Fibroblast of the aortic adventitia (primary cell): ENCODE measurements around the gene ABCB9. TPM values are rescaled to one million over a fixed set of nuclear protein-coding genes. Genes with fewer than 3 reads are reported as not detected.
"Not testable (repeated sequence)": the region's sequence is repeated elsewhere in the genome, so short reads cannot be mapped to it uniquely, and the experiment has no call there.

Source experiments
- DNase-seq: peaks from one replicate; pipeline ENCODE4 v3.0.0-alpha.2; 2010; ENCODE audit warnings: low read depth
- H3K4me3 ChIP-seq: 2 replicates; pipeline ENCODE4 v1.5.1; 2011; ENCODE audit warnings: low read depth, mild to moderate bottlenecking, control low read depth, low read length, moderate library complexity
- CTCF ChIP-seq: IDR thresholded peaks from 2 replicates; pipeline ENCODE4 v1.5.1; 2011; ENCODE audit warnings: mild to moderate bottlenecking, low read length, control low read depth, inconsistent platforms; ENCODE audit not compliant: insufficient read depth
- total RNA-seq: library from RNA; depleted of rRNA; stranded (reverse); fragments of >200 nt; gene quantifications from 2 replicates; pipeline ENCODE4 v1.2.3, GENCODE V29; 2012; ENCODE audit warnings: low replicate concordance

Gene ABCB9
- total RNA-seq, 1 donor = 10.3 TPM

DNA sequence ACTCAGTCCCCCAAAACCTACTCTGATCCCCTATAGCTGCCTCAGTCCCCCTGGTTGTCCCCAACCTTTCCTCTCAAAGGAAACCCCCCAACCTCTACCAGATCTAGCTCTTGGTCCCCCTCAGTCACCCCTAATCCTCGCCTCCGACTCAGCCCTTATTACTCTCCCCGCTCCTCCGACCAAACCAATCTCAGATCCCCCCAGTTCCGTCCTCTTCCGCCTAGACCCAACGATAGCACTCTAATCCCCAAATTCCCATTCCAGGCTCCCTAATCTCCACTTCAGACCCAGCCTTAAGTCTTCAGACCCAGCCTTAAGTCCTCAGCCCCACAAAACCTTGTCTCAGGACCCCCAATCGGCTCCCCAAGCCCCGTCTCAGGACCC lies 71.0 kb downstream of the ABCB9 start:
- DNase-seq = no peak
- peak overlapping the region; percentile 91 for H3K4me3 ChIP-seq
- no peak for TF ChIP-seq CTCF

GRCh38 chr12:122894193-122895121 lies 71.8 kb downstream of the ABCB9 start:
- no peak for DNase-seq
- peak overlapping the region; percentile 91 for H3K4me3 ChIP-seq
- TF ChIP-seq CTCF = no peak

- TF ChIP-seq CTCF = no peak
- peak overlapping the region; percentile 91 for H3K4me3 ChIP-seq
- no peak for DNase-seq
These were observed 72.8 kb downstream of the ABCB9 start for GRCh38 chr12:122893208-122894153.

GRCh38 chr12:122892724-122893123 lies 73.5 kb downstream of the ABCB9 start:
- not testable (repeated sequence) for DNase-seq, H3K4me3 ChIP-seq

GRCh38 chr12:122891661-122892525 lies 74.4 kb downstream of the ABCB9 start:
- DNase-seq = no peak
- no peak for TF ChIP-seq CTCF
- H3K4me3 ChIP-seq = no peak overlapping the region

DNA sequence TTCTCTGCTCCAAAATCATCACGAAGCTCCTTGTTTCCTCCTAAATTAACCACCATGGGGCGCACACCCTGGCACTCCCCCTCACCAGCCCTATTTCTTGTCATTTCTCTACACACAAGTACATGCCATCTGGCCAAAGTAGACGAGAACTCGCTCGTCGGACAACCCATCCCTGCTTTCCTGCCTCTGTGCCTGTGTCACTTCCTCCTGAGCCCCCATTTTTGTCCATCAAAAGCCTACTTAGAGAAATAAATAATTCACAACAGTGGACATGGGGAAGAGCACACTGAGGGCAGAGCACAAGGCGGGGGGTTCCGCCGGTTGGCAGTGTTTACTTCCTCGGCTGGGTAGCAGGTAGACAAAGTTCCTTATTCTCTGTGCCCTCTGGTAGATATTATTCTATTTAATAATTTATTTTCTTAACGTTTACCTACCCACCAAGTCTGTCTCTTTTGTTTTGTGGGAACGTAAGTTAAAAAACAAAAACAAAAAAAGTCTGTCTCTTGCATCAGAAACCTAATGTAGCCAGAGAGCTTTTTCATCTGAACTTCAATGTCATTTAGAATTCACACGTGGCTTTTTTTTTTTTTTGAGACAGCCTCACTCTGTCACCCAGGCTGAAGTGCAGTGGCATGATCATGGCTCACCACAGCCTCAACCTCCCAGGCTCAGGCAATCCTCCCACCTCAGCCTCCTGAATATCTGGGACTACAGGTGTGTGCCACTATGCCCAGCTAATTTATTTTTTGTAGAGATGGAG lies 76.3 kb downstream of the ABCB9 start:
- TF ChIP-seq CTCF = no peak
- no peak for DNase-seq
- no peak overlapping the region for H3K4me3 ChIP-seq
